Activated T-cell treated with anti-CD3 and anti-CD28 coated beads for 24 hours (primary cell): Measurements from ENCODE around the gene HHATL.

ENCODE experiments used
- DNase-seq: peaks from one replicate; pipeline ENCODE4 v3.0.0-alpha.2; 2020; ENCODE audit warnings: low read depth

HHATL gene

GRCh38 chr3:42663581-42664437, 38.8 kb downstream of the HHATL start:
- no peak for DNase-seq

- DNase-seq, result no peak
Measured at GRCh38 chr3:42662813-42663535, 39.6 kb downstream of the HHATL start.

DNA sequence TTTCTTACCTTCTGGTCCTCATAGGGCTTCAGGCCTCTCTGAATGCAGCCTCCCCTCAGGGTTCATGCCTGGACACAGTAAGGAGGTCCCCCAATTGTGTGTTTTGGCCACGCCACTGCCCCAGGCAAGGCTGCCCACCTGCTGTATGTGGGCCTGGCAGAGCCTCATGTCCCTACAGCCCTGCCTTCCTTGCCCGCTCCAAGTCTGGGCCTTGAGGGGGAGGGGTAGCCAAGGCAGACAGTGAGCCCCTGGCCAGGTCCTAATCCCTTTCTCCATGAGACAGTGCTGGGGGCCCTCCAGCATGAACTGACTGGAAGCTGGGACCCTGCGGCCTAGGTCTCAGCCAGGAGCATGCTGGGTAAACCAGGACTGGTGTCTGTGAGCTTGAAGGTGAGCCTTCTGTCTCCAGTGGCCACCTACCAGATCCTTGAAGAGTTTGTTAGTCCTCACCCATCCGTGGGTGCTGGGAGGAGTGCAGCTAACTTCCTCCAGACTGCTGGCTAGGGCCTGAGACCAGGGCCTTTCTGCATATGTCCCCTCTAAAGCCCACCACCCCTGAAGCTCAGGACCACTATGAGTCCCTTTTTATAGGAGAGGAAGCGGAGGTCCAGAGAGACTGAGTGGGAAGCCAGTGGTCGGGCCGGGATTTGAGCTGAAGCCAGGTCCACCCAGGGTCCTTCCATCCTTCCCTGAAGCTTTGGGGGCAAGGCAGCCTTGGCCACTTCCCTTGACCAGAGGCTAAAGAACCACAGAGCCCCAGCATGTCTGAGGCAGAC, 40.4 kb downstream of the HHATL start:
- DNase-seq, result no peak

- no peak for DNase-seq
Measured at GRCh38 chr3:42661593-42662022, 41.0 kb downstream of the HHATL start.

GRCh38 chr3:42660898-42661297, 41.7 kb downstream of the HHATL start:
- no peak for DNase-seq

- DNase-seq, result no peak
Measured at GRCh38 chr3:42660131-42660715, 42.4 kb downstream of the HHATL start.

- DNase-seq, result no peak
Measured at GRCh38 chr3:42659451-42660130, 43.0 kb downstream of the HHATL start.

DNA sequence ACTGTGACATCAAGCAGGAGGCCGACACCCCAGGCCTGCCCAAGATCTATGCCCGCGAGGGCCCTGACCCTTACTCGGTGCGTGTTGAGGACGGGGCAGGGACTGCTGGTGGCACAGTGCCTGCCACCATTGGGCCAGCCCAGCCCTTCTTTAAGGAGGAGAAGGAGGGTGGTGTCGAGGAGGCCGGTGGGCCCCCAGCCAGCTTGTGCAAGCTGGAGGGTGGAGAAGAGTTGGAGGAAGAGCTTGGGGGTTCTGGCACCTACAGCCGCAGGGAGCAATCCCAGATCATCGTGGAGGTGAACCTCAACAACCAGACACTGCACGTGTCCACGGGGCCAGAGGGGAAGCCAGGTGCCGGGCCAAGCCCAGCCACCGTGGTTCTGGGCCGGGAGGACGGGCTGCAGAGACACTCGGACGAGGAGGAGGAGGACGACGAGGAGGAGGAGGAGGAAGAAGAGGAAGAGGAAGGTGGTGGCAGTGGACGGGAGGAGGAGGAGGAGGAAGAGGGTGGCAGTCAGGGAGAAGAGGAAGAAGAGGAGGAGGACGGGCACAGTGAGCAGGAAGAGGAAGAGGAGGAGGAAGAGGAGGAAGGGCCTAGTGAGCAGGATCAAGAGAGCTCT, 43.7 kb downstream of the HHATL start:
- DNase-seq, result no peak

DNA sequence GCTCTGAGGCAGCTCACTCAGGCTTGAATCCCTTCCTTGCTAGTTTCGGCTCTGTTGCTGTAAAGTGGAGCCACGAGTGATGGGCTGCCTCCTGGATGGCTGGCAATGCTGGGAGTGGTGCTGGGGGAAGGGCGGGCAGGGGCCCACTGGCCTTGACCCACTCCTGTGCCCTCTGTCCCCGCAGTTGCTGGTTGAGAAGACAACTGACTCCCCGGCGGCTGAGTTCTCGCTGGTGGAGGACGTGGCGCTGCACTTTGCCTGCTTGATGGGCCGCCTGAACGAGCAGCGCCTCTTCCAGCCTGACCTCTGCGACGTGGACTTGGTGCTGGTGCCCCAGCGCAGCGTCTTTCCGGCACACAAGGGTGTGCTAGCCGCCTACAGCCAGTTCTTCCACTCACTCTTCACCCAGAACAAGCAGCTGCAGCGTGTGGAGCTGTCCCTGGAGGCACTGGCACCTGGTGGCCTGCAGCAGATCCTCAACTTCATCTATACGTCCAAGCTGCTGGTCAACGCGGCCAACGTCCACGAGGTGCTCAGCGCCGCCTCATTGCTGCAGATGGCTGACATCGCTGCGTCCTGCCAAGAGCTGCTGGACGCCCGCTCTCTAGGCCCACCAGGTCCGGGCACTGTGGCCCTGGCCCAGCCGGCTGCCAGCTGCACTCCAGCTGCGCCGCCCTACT, 44.4 kb downstream of the HHATL start:
- no peak for DNase-seq

GRCh38 chr3:42657675-42658074, 44.9 kb downstream of the HHATL start:
- DNase-seq, result no peak

GRCh38 chr3:42656680-42657610, 45.7 kb downstream of the HHATL start:
- DNase-seq, result no peak

DNA sequence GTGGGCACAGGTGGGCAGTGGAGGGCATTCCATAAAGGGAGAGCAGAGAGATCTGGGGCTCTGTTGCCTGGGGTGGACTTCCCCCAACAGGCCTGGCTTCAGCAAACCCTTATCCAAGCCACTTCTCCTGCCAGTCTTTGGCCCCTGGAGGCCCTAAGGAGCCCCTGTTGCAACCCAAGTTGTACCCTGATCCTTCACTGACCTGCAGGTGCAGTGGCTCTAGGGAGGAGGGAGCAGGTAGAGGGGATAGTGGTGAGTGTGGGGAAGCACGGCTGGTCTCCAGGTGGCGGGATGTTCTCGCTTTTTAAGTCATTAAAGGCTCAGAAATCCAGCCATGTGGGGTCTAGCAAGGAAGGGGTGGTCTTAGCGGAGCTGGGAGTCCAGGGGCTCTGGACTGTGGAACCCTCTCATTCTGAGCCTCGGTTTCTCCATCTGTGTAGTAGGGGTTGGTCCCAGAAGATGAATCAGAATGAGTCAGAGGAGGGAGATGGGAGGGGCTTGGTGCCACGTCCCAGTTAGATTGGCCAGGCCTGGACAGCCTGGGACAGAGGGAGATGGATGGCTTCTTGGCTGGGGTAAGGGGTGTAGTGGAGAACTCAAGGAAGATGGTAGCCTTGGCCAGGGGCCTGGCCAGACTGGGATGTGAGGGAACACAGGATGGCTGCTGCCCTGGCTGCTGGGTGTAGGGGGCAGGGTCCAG, 46.5 kb downstream of the HHATL start:
- DNase-seq, result no peak

- DNase-seq, result no peak
Measured at GRCh38 chr3:42655331-42655888, 47.2 kb downstream of the HHATL start.

GRCh38 chr3:42654331-42655201, 48.0 kb downstream of the HHATL start:
- no peak for DNase-seq

- DNase-seq, result no peak
Measured at GRCh38 chr3:42653560-42654330, 48.9 kb downstream of the HHATL start, which contains the start of gene ZBTB47. TSS of gene ZBTB47 (plus strand) at chr3:42653697. CDS start at chr3:42658356, 4,659 bp downstream.

DNA sequence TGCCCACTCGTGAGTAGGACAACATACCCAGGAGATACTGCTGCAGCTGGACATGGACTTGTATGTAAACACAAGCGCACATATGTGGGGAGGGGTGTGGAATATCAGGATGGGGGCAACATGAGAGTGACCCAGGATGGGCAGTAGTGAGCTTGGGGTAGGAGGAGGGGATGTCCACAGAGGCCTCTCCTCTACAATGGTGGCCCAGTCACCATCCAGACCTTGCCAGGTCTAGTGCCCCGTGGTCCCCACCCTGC, 49.4 kb downstream of the HHATL start:
- no peak for DNase-seq
